Activated CD8-positive, alpha-beta T cell treated with anti-CD3 and anti-CD28 coated beads, Interleukin-2, amount 10 ng/mL, durations not matched to agents 7 days and 5 days (primary cell): Measurements from ENCODE around the gene ABCE1. TPM values are rescaled to one million over a fixed set of nuclear protein-coding genes. Genes with fewer than 3 reads are reported as not detected.

Source experiments
- ATAC-seq: fragments of 150-1000 bp; cut with Tn5 transposase; one replicate; pipeline ENCODE4 v1.10.0; 2021; ENCODE audit warnings: moderate library complexity
- CTCF ChIA-PET: fragments of 350-600 bp; sonication (Branson Sonifier 250); formaldehyde crosslinking; loops from one replicate; lab custom pipeline; 2021; ENCODE audit warnings: antibody characterized with exemption; lab: Charles Lee
- POLR2A ChIA-PET: fragments of 350-600 bp; sonication (Branson Sonifier 250); formaldehyde crosslinking; loops from one replicate; lab custom pipeline; 2021; ENCODE audit warnings: antibody characterized with exemption; lab: Charles Lee
- DNase-seq: peaks from one replicate; pipeline ENCODE4 v3.0.0-alpha.2; 2020
- H3K27ac Mint-ChIP-seq: one replicate; pipeline ENCODE4 v1.8.0; 2021; ENCODE audit warnings: mild to moderate bottlenecking, mixed read lengths
- H3K27me3 Mint-ChIP-seq: one replicate; pipeline ENCODE4 v1.8.0; 2021; ENCODE audit warnings: low read depth, mixed read lengths
- H3K36me3 Mint-ChIP-seq: one replicate; pipeline ENCODE4 v1.8.0; 2021; ENCODE audit warnings: low read depth, mixed read lengths
- H3K4me1 Mint-ChIP-seq: one replicate; pipeline ENCODE4 v1.8.0; 2021; ENCODE audit warnings: low read depth, mixed read lengths
- H3K4me3 Mint-ChIP-seq: one replicate; pipeline ENCODE4 v1.8.0; 2021; ENCODE audit warnings: mild to moderate bottlenecking, mixed read lengths
- H3K9me3 Mint-ChIP-seq: one replicate; pipeline ENCODE4 v1.8.0; 2022; ENCODE audit warnings: mixed read lengths; ENCODE audit not compliant: insufficient read depth
- total RNA-seq, 2 experiments: library from RNA; stranded (reverse); gene quantifications; one replicate each; pipeline ENCODE4 v1.2.3, GENCODE V29; 2021

ABCE1 gene
- total RNA-seq, 2 experiments from 2014 or later = 72.9 to 75.0 TPM

DNA sequence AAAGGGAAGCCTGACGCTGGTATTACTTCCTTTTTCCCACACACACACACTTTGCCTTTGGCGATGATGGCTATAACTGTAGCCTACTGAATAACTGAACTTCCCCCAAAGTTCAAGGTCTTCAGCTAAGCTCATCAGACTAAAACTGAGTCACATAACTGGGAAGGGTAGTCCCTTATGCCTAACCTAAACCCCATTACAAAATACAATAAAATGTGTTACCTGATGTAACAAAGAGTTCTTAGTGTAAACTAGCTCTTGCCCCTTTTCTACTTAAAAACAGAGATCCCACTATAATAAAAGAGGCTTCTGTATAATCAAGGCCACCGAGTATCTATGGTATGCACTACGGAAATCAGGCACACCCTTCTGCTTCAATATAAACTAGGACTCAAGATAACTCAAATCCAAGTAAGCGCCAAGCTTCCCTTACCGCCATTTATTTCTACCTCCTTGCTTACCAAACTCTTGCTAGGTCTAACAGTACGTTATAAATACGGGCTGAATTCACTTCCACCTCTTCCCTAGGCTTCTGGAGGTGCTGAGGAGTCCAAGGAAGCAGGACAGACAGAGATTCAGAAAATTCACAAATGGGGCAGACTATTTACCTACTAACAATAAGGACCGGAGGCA lies 79.9 kb downstream of the ABCE1 start:
- CTCF ChIA-PET = interaction anchor here (0.9 to 2.7 kb wide), 5 partner anchors 51 to 439 kb away, joined by 3 to 10 read pairs (median 5); partner anchors contain the start of genes ABCE1 and ANAPC10
- no peaks in the 10 kb centered on the region for H3K9me3 Mint-ChIP-seq
- peaks cover 48% of the 10 kb centered on the region for H3K4me1 Mint-ChIP-seq
- DNase-seq (no peak), ATAC-seq (no peak)
- H3K27me3 Mint-ChIP-seq = no peaks in the 10 kb centered on the region
- peak overlapping the region; percentile 88 for H3K4me3 Mint-ChIP-seq
- POLR2A ChIA-PET = interaction anchor here (0.6 to 3.5 kb wide), 6 partner anchors 16 to 439 kb away, joined by 3 to 27 read pairs (median 4); partner anchors contain the start of genes ABCE1 and ANAPC10
- peak overlapping the region; percentile 93 for H3K27ac Mint-ChIP-seq
- peaks cover 19% of the 10 kb centered on the region for H3K36me3 Mint-ChIP-seq

GRCh38 chr4:145178740-145179280 lies 80.7 kb downstream of the ABCE1 start:
- no peaks in the 10 kb centered on the region for H3K27me3 Mint-ChIP-seq
- DNase-seq (peak; percentile 35), ATAC-seq (no peak)
- H3K4me1 Mint-ChIP-seq = peaks cover 45% of the 10 kb centered on the region
- peaks cover 15% of the 10 kb centered on the region for H3K36me3 Mint-ChIP-seq
- peak overlapping the region; percentile 93 for H3K27ac Mint-ChIP-seq
- peak overlapping the region; percentile 88 for H3K4me3 Mint-ChIP-seq
- POLR2A ChIA-PET = interaction anchor here (0.8 to 3.5 kb wide), 10 partner anchors 9 to 439 kb away, joined by 3 to 27 read pairs (median 4); partner anchors contain the start of genes ABCE1 and ANAPC10
- H3K9me3 Mint-ChIP-seq = no peaks in the 10 kb centered on the region
- CTCF ChIA-PET = interaction anchor here (0.6 to 2.7 kb wide), 6 partner anchors 14 to 438 kb away, joined by 3 to 10 read pairs (median 4); partner anchors contain the start of genes ABCE1 and ANAPC10

Other genes with a start within 250 kb of the ABCE1 start
- 10 to 100 TPM; 24.5 to 26.0 TPM for gene ANAPC10, start 115 bp upstream of the ABCE1 start, total RNA-seq
- 10 to 100 TPM; 39.4 to 43.6 TPM for gene OTUD4, start 82.3 kb downstream of the ABCE1 start, total RNA-seq